ENCODE data around the gene UBA5.
"Not testable (repeated sequence)": the region's sequence is repeated elsewhere in the genome, so short reads cannot be mapped to it uniquely, and the experiment has no call there.

The UBA5 gene

DNA sequence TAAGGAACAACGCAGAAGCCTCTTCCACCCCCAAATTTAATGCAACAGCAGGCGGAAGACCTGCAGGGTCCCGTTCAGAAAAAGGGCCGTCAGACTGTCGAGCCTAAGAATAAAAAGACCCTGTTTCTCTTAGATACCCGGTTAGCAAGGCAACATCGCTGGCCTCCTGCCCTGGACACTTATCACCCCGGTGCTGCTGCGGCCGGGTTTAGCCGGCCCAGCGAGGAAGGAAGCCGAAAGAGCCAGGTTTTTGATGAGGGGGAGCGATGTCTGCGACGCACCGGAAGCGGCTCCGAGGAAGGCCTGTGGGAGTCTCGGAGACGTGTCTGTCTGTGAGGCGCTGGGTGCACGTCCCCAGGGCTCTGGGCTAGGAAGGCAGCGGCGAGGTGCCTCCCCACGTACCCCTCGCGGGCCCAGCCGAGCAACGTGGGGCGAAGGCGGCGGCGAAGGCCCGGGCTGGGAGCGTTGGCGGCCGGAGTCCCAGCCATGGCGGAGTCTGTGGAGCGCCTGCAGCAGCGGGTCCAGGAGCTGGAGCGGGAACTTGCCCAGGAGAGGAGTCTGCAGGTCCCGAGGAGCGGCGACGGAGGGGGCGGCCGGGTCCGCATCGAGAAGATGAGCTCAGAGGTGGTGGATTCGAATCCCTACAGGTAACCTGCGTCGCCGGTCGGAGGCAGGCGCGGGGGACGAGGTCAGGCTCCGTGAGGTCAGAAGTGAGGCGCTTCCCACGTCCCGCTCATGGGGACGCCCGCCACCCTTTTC, at the start of gene UBA5:
Gene UBA5, plus strand, starts transcription at position 278 of the 759 bp plus-strand sequence. Its CDS starts 209 bp downstream, at position 487.
- peak; percentile 77 for DNase-seq

GRCh38 chr3:132615301-132615700, 44.8 kb upstream of the UBA5 start:
- DNase-seq = not testable (repeated sequence)

DNA sequence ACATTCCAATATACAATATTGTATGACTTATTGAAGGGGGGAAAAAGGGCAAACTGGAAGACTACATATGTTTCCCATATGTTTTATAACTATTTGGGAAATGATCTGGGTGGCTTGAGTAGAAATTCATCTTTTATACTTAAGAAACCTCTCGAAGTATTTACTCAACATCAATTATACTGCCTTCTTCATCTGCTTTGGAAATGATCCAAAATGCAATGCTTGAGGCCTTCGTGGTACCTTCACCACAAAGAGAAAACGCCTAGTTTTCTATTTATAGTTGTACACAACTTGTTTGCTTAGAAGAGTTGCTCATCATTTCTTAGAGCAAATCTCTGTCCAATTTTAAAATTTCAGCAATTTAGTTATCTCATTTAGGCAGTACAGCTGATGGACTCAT, 44.2 kb upstream of the UBA5 start:
- no peak for DNase-seq

GRCh38 chr3:132616780-132617179, 43.3 kb upstream of the UBA5 start:
- no peak for DNase-seq

GRCh38 chr3:132622148-132622547, 38.0 kb upstream of the UBA5 start:
- no peak for DNase-seq

- no peak for DNase-seq
Measured at GRCh38 chr3:132622761-132623160, 37.4 kb upstream of the UBA5 start.

- DNase-seq = no peak
Measured at GRCh38 chr3:132623646-132624045, 36.5 kb upstream of the UBA5 start.

- DNase-seq = no peak
Measured at GRCh38 chr3:132624790-132625189, 35.3 kb upstream of the UBA5 start.

- no peak for DNase-seq
Measured at GRCh38 chr3:132625613-132626012, 34.5 kb upstream of the UBA5 start.

GRCh38 chr3:132626955-132627354, 33.2 kb upstream of the UBA5 start:
- no peak for DNase-seq

GRCh38 chr3:132628157-132628556, 32.0 kb upstream of the UBA5 start:
- DNase-seq = no peak

- DNase-seq = no peak
Measured at GRCh38 chr3:132629928-132630327, 30.2 kb upstream of the UBA5 start.

GRCh38 chr3:132630612-132631011, 29.5 kb upstream of the UBA5 start:
- DNase-seq = no peak

DNA sequence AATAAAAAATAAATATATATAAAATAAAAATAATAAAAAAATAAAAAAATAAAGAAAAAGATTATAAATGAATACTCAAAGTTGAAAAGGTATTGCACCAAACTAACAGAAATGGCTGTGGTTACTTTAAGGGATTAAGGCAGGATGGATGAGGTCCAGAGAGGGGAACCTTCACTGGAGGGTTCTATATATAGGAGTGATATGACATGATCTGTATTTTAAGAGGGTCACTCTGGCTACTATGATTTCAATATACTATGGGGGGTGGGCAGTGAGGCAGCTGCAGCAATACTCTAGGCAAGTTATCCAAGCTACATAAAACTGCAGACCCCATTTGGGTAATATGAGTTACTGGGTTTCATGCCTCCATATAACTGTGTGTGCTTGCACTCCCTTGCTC, 25.1 kb upstream of the UBA5 start:
- no peak for DNase-seq

DNA sequence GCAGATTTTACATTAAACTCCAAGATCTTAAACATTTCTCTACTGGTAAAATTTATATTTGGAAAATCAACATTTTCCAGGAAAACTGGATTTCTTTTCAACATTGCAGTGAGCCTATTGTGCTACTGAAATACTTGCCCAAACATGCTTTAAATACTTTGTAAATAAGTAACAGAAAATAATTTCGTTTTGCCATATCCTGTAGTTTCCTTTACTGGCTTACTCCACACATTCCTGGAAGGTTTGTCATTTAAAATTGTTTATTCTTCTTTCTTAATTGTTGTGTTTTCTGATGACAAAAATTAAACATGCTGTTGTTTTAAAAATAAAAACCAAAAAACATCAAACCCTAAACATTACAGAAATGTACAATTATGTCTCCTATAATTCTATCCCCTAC, 22.5 kb upstream of the UBA5 start:
- no peak for DNase-seq

GRCh38 chr3:132638706-132639105, 21.4 kb upstream of the UBA5 start:
- DNase-seq = no peak

DNA sequence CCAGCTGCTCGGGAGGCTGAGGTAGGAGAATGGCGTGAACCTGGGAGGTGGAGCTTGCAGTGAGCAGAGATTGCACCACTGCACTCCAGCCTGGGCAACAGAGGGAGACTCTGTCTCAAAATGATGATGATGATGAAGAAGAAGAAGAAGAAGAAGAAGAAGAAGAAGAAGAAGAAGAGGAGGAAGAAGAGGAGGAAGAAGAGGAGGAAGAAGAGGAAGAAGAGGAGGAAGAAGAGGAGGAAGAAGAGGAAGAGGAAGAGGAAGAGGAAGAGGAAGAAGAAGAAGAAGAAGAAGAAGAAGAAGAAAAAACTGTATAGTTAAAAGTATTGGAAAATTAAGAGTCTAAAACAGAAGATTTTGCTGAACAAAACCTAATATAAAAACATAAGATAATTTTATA, 18.7 kb upstream of the UBA5 start:
- not testable (repeated sequence) for DNase-seq

DNA sequence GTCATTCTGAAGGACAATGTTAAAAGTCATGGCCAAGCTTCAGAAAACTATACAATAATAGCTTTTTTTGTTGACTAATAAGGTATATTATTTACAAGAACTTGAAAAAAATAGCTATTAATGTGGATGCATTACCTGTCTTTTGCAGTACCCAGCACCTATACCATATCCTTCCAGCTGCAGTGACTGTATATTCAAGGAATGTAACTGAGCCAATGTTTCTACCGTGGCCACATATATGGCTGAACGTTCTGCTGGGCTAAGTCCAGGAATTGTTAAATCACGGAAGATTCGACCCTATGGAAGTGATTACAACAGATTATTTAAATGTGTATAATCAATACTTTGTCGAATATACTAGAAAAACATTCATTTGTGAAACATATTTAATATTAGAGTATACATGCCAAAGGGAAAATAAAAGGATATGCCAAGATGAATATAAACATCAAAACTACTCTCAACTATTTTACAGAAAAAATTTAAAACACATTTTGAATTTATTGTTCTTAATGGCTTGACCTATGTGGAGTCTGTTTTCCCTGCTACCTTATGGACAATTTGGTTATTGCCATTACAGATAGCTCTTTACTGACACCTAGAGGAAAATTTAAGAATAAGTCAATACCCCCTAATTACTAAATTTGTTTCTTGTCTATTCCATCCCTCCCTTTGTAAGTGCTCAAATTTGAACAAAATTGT, 18.1 kb upstream of the UBA5 start:
- no peak for DNase-seq

DNA sequence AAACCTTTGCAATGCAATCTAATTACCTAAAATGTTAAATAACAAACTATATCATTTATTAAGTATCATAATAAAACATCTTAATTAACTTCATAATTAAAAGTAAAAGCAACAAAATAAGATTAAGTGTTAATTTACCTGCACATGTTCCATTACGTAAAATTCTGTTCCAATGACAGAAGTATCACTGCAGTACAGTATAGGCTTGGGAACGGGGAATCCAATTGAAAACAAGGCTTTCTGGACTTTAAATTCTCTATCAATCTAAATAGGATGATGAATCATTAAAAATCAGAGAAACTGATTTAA, 17.6 kb upstream of the UBA5 start:
- DNase-seq = no peak

- no peak for DNase-seq
Measured at GRCh38 chr3:132643366-132643765, 16.8 kb upstream of the UBA5 start.

- DNase-seq = no peak
Measured at GRCh38 chr3:132645058-132645457, 15.1 kb upstream of the UBA5 start.

GRCh38 chr3:132650153-132650552, 10.0 kb upstream of the UBA5 start:
- DNase-seq = no peak

DNA sequence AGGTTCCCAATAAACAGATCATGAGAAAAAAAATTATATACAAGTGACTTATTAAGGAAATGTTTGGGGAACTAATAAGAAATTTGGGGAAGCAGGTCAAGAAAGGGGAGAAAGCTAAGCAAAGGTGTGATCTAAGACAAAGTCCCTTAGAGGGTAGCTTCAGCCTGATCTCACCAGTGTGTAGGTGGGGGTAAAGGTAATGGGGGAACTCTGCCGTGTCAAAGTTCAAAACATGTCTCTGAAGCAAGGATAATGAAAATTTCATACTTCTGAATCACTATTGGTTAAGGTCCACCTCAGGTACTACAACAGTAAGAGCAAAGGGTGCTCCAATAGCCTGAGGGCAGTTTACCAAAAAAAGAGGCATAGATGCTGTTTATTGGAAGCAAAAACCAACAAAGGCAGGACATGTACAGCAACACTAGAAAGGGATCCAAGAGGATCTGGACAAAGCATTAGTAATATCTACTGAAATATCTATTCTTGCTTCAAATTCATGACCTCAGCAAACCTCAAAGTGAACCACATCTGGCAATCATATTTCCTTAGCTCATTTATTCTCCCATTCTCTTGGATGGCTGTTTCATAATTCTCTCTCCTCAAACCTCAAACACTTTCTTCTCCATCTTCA, 7.4 kb upstream of the UBA5 start:
- no peak for DNase-seq

DNA sequence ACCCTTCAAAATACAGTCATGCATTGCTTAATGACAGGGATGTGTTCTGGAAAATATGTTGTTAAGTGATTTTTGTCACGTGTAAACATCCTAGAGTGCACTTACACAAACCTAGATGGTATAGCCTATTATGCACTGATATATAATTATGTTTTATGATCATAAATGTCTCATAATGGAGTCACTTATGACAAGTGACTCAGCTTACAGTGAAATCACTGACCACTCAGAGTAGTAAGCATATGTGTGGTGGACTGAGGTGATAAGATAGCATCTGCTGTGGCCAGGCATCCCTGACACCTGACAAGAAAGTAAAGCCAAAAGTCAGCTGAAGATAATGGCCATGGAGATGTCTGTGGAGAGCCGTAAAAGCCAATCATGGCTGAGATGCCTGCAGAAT, 5.9 kb upstream of the UBA5 start:
- DNase-seq = no peak
